GM12878 (cell line): ENCODE measurements around the gene METTL8. TPM values are rescaled to one million over a fixed set of nuclear protein-coding genes. Genes with fewer than 3 reads are reported as not detected.

ENCODE experiments used
- BMI1 ChIP-seq: fragments of 450-650 bp; IDR thresholded peaks from 2 replicates; pipeline ENCODE4 v1.6.1; 2016; ENCODE audit warnings: mild to moderate bottlenecking, moderate library complexity, borderline replicate concordance
- DPF2 ChIP-seq: fragments of 450-650 bp; IDR thresholded peaks from 2 replicates; pipeline ENCODE4 v1.6.1; 2017; ENCODE audit warnings: mild to moderate bottlenecking
- ETV6 ChIP-seq, 2 experiments: fragments of 450-650 bp in 1 of 2; IDR thresholded peaks in 1 of 2; conservative IDR thresholded peaks in 1 of 2; 2 replicates each; pipeline ENCODE4 v1.6.1; 2014; ENCODE audit warnings: antibody characterized with exemption in 1 of 2, borderline replicate concordance in 1 of 2, low read depth in 1 of 2, mild to moderate bottlenecking in 1 of 2, moderate library complexity in 1 of 2
- FOS ChIP-seq: IDR thresholded peaks from 3 replicates; pipeline ENCODE4 v1.6.1; 2011; ENCODE audit warnings: borderline replicate concordance; ENCODE audit not compliant: insufficient read length; ENCODE audit errors: extremely low read depth
- GATAD2B ChIP-seq: fragments of 450-650 bp; conservative IDR thresholded peaks from 2 replicates; pipeline ENCODE4 v1.6.1; 2017; ENCODE audit warnings: low read depth, mild to moderate bottlenecking, moderate library complexity
- HDAC2 ChIP-seq: fragments of 200-600 bp; sonication (generic); IDR thresholded peaks from 2 replicates; pipeline ENCODE4 v1.6.1; 2017
- HDAC6 ChIP-seq: fragments of 200-600 bp; sonication (generic); IDR thresholded peaks from one replicate; pipeline ENCODE4 v1.8.0; 2017; ENCODE audit warnings: antibody characterized with exemption; ENCODE audit not compliant: unreplicated experiment
- JUNB ChIP-seq: IDR thresholded peaks from 2 replicates; pipeline ENCODE4 v1.6.1; 2016; ENCODE audit warnings: antibody characterized with exemption, mild to moderate bottlenecking
- NFYB ChIP-seq: IDR thresholded peaks from 2 replicates; pipeline ENCODE4 v1.6.1; 2011; ENCODE audit warnings: low read depth, mild to moderate bottlenecking, low read length, improper control_type of control experiment, moderate library complexity; ENCODE audit not compliant: insufficient read depth
- PML ChIP-seq: IDR thresholded peaks from 2 replicates; pipeline ENCODE4 v1.6.1; 2012; ENCODE audit warnings: low read length, inconsistent platforms
- SIN3A ChIP-seq: IDR thresholded peaks from 2 replicates; pipeline ENCODE4 v1.6.1; 2012; ENCODE audit warnings: low read depth, low read length, improper control_type of control experiment
- SMARCA5 ChIP-seq: fragments of 450-650 bp; IDR thresholded peaks from 2 replicates; pipeline ENCODE4 v1.6.1; 2017; ENCODE audit warnings: mild to moderate bottlenecking
- TAF1 ChIP-seq: IDR thresholded peaks from 2 replicates; pipeline ENCODE4 v1.6.1; 2011; ENCODE audit warnings: mild to moderate bottlenecking, low read depth, low read length, borderline replicate concordance
- ZNF217 ChIP-seq: fragments of 450-650 bp; IDR thresholded peaks from 2 replicates; pipeline ENCODE4 v1.6.1; 2017; ENCODE audit warnings: antibody characterized with exemption, mild to moderate bottlenecking
- polyA plus RNA-seq, 11 experiments: library from polyadenylated mRNA; depleted of rRNA in 4 of 11; unstranded in 6 of 11; stranded (reverse) in 5 of 11; fragments of >200 nt; fragmentation: Nextera tagmentation in 4 of 11; fragmentation: Illumina TruSeq in 1 of 11; extraction: Ambion mirVana in 4 of 11; extraction: Trizol in 1 of 11; gene quantifications; 1 replicate in 1 of 11; 2 replicates in 10 of 11; pipeline versions ENCODE4 v1.2.1 to v1.2.3, GENCODE V29; 2011 to 2016; ENCODE audit warnings: inconsistent platforms in 2 of 11, missing spikeins in 2 of 11, low read depth in 1 of 11
- total RNA-seq, 4 experiments: library from RNA; depleted of rRNA in 3 of 4; stranded (reverse); fragments of >200 nt in 3 of 4; fragmentation: Illumina TruSeq in 1 of 4; extraction: Trizol in 1 of 4; gene quantifications; 2 replicates each; pipeline versions ENCODE4 v1.2.1 to v1.2.3, GENCODE V29; 2013 to 2021
- TF ChIP-seq, protein P1 (sequence below): fragments of 450-650 bp; conservative IDR thresholded peaks from 2 replicates; pipeline ENCODE4 v1.6.1; 2017; ENCODE audit warnings: mild to moderate bottlenecking, moderate library complexity
- TF ChIP-seq, protein P2 (sequence below): IDR thresholded peaks from 2 replicates; pipeline ENCODE4 v1.6.1; 2012; ENCODE audit warnings: low read length, inconsistent platforms
- TF ChIP-seq, protein P3 (sequence below): fragments of 450-650 bp; IDR thresholded peaks from 2 replicates; pipeline ENCODE4 v1.6.1; 2017; ENCODE audit warnings: mild to moderate bottlenecking, low read depth, inconsistent platforms; ENCODE audit not compliant: poor library complexity, severe bottlenecking
- TF ChIP-seq, protein P4 (sequence below): IDR thresholded peaks from 2 replicates; pipeline ENCODE4 v1.6.1; 2011; ENCODE audit warnings: low read depth, mild to moderate bottlenecking, low read length, moderate library complexity, borderline replicate concordance; ENCODE audit errors: extremely low read depth

Gene METTL8
- total and polyA plus RNA-seq, 10 of the 15 experiments (the other 5 are each of a cell fraction or from before 2014, with no cell fraction given): 30.8 to 96.3 (median 51.5) TPM

DNA sequence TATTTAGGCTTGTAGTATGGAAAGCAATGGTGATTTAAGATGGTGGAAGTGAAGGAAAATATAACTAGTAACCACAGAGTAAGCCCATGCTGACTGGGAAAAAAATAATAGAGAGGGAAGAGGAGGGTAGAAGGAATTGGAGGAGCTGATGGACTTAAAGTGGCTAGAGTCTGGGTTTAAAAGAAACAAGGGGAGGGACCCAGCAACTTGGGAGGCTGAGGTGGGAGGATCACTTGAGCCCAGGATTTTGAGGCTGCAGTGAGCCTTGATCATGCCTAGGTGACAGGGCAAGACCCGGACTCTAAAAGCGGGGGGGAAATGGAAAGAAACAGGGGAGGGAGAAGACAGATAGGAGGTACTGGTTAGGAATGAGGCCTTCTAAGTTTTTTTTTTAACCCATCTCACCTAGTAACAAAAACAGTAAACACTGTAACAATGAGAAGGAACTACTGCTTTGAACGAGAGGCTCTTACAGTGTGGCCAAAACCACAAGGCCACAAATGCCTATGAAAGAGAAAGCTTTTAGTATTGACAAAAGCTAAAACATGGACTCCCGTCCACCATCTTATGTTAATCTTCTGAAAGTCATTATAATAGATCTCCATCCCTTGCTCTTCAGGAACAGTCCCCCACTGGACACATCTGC, 26.6 kb downstream of the METTL8 start (continued):
- TF ChIP-seq, protein P1, sequence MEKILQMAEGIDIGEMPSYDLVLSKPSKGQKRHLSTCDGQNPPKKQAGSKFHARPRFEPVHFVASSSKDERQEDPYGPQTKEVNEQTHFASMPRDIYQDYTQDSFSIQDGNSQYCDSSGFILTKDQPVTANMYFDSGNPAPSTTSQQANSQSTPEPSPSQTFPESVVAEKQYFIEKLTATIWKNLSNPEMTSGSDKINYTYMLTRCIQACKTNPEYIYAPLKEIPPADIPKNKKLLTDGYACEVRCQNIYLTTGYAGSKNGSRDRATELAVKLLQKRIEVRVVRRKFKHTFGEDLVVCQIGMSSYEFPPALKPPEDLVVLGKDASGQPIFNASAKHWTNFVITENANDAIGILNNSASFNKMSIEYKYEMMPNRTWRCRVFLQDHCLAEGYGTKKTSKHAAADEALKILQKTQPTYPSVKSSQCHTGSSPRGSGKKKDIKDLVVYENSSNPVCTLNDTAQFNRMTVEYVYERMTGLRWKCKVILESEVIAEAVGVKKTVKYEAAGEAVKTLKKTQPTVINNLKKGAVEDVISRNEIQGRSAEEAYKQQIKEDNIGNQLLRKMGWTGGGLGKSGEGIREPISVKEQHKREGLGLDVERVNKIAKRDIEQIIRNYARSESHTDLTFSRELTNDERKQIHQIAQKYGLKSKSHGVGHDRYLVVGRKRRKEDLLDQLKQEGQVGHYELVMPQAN: no peak
- TF ChIP-seq NFYB: no peak
- TF ChIP-seq GATAD2B: no peak
- TF ChIP-seq, protein P2, sequence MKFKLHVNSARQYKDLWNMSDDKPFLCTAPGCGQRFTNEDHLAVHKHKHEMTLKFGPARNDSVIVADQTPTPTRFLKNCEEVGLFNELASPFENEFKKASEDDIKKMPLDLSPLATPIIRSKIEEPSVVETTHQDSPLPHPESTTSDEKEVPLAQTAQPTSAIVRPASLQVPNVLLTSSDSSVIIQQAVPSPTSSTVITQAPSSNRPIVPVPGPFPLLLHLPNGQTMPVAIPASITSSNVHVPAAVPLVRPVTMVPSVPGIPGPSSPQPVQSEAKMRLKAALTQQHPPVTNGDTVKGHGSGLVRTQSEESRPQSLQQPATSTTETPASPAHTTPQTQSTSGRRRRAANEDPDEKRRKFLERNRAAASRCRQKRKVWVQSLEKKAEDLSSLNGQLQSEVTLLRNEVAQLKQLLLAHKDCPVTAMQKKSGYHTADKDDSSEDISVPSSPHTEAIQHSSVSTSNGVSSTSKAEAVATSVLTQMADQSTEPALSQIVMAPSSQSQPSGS: peak; percentile 41; the same call in 1 of the 2 replicates
- peak; percentile 11; the same call in 1 of the 2 replicates for TF ChIP-seq DPF2
- 0 out of 2 replicates have a peak, but pooled peaks have one; percentile 57 for TF ChIP-seq SMARCA5
- no peak for TF ChIP-seq FOS
- no peak; the same call in 1 of the 2 replicates for TF ChIP-seq BMI1
- no peak for TF ChIP-seq HDAC2
- TF ChIP-seq, protein P3, sequence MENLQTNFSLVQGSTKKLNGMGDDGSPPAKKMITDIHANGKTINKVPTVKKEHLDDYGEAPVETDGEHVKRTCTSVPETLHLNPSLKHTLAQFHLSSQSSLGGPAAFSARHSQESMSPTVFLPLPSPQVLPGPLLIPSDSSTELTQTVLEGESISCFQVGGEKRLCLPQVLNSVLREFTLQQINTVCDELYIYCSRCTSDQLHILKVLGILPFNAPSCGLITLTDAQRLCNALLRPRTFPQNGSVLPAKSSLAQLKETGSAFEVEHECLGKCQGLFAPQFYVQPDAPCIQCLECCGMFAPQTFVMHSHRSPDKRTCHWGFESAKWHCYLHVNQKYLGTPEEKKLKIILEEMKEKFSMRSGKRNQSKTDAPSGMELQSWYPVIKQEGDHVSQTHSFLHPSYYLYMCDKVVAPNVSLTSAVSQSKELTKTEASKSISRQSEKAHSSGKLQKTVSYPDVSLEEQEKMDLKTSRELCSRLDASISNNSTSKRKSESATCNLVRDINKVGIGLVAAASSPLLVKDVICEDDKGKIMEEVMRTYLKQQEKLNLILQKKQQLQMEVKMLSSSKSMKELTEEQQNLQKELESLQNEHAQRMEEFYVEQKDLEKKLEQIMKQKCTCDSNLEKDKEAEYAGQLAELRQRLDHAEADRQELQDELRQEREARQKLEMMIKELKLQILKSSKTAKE: peak; percentile 28
- peak; percentile 55; the same call in 1 of the 2 replicates for TF ChIP-seq PML
- 0 out of 2 replicates have a peak, but pooled peaks have one; percentile 35 for TF ChIP-seq JUNB
- 0 out of 2 replicates have a peak, but pooled peaks have one; percentile 56 for TF ChIP-seq ZNF217
- TF ChIP-seq ETV6 (conservative IDR thresholded peaks at IDR 0.05 in 1 of 2, IDR thresholded peaks at IDR 0.05 in 1 of 2; ENCODE audit: borderline replicate concordance in 1 of 2, low read depth in 1 of 2): peak in 1 of 2 experiments; percentile 37; a peak in 1 of 4 replicates
- no peak for TF ChIP-seq HDAC6
- TF ChIP-seq TAF1: no peak
- TF ChIP-seq, protein P4, sequence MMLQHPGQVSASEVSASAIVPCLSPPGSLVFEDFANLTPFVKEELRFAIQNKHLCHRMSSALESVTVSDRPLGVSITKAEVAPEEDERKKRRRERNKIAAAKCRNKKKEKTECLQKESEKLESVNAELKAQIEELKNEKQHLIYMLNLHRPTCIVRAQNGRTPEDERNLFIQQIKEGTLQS: no peak
- TF ChIP-seq SIN3A: no peak
